C4-2B (cell line): ENCODE data around the gene IL26.

Experiments used
- CTCF ChIP-seq: fragments of 450-650 bp; conservative IDR thresholded peaks from 2 replicates; pipeline ENCODE4 v1.5.1; 2017; ENCODE audit warnings: mild to moderate bottlenecking
- ZFX ChIP-seq: fragments of 450-650 bp; IDR thresholded peaks from 2 replicates; pipeline ENCODE4 v1.6.1; 2017

- TF ChIP-seq CTCF (no peak), ZFX (no peak)
These were observed 19.8 kb upstream of the IL26 start for GRCh38 chr12:68245180-68246021.
